GM21526 (cell line): ENCODE measurements around the gene STK32B.

Experiments
- ATAC-seq: cut with Tn5 transposase; IDR thresholded peaks from one replicate; pipeline ENCODE4 v1.9.1; 2021; ENCODE audit warnings: moderate library complexity; ENCODE audit not compliant: unreplicated experiment, low FRiP score

Gene STK32B

GRCh38 chr4:5547651-5548249, 496.5 kb downstream of the STK32B start:
- no peak for ATAC-seq
